GM12874 (cell line): ENCODE data around the gene NEGR1.

ENCODE experiments used
- CTCF ChIP-seq: IDR thresholded peaks from 2 replicates; pipeline ENCODE4 v1.5.1; 2011; ENCODE audit warnings: low read depth, mild to moderate bottlenecking, control low read depth, low read length, moderate library complexity; ENCODE audit not compliant: insufficient read depth

The NEGR1 gene

GRCh38 chr1:72122099-72122880 lies 160.0 kb downstream of the NEGR1 start:
- no peak for TF ChIP-seq CTCF

- TF ChIP-seq CTCF = no peak
Observed at GRCh38 chr1:72119491-72119890, 162.8 kb downstream of the NEGR1 start.

DNA sequence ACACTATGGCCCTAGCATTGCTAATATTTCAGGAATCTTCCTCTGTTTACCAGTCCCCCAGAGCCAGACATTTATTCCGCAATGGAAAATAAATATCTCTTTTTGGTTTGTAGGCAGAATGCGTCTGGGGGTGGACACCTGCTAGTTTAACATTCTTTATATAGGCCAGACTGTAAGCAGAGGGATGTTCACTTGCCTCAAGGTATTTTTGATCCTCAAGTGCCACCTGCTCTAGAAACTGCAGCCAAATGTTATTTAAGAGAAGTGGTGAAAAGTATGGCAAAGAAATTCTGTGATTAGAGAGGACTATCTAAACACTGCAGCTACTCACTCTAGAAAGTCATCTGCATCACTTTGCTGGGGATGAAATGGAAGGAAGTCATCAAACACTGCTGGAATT lies 164.7 kb downstream of the NEGR1 start:
- TF ChIP-seq CTCF = no peak

DNA sequence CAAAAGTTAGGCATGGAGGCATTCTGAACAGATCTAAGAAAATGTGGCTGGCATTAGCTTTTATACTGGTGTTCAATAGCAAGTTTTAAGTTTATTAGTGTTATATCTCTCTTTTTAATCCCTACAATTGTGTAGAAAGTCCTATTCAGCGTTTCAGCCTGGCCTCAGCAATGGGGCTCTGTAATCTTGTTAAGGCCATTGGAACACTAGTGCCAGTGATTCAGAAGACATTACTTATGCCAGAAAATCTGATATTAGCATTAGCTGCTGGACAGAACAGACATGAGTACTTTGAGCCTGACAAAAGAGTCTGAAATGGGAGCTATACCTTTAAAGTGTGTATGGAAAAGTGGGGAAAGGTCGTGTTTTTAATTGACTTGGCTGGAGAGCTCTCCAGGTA lies 167.0 kb downstream of the NEGR1 start:
- TF ChIP-seq CTCF = no peak

GRCh38 chr1:72111662-72112061 lies 170.7 kb downstream of the NEGR1 start:
- TF ChIP-seq CTCF = no peak

DNA sequence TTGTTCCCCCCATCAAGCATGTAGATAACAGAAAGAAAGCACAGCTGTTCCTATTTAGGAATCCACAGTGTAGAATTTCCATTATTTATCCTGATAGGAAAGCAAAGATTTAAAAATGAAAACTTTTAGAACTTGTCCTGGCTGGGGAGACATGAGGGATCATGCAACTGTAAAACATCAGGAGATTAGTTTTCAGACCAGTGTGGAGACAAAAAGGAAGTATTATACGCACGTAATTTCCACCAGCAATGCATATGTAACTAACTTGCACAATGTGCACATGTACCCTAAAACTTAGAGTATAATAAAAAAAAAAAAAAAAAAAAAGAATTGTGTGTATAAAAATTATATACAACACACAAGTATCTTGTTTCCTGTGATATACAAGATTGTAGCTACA lies 172.4 kb downstream of the NEGR1 start:
- TF ChIP-seq CTCF = no peak

GRCh38 chr1:72105201-72105600 lies 177.1 kb downstream of the NEGR1 start:
- no peak for TF ChIP-seq CTCF
